Stimulated activated CD8-positive, alpha-beta memory T cell treated with anti-CD3 and anti-CD28 coated beads, Interleukin-4, amount 100 ng/mL, for 24 hours (primary cell): ENCODE results near the gene NKX6-2.

ENCODE experiments used
- DNase-seq: peaks from one replicate; pipeline ENCODE4 v3.0.0-alpha.2; 2020; ENCODE audit warnings: low read depth

NKX6-2 gene

GRCh38 chr10:132813001-132813401 lies 27.1 kb upstream of the NKX6-2 start:
- DNase-seq: no peak

- DNase-seq: no peak
These were observed 26.6 kb upstream of the NKX6-2 start for GRCh38 chr10:132812520-132812919.

GRCh38 chr10:132811891-132812481 lies 26.0 kb upstream of the NKX6-2 start:
- no peak for DNase-seq

GRCh38 chr10:132810807-132811700 lies 25.1 kb upstream of the NKX6-2 start:
- no peak for DNase-seq

GRCh38 chr10:132810141-132810806 lies 24.3 kb upstream of the NKX6-2 start:
- DNase-seq: no peak

GRCh38 chr10:132809232-132810140 lies 23.5 kb upstream of the NKX6-2 start:
- DNase-seq: no peak

- no peak for DNase-seq
These were observed 22.7 kb upstream of the NKX6-2 start for GRCh38 chr10:132808383-132809231.

GRCh38 chr10:132807621-132808049 lies 21.7 kb upstream of the NKX6-2 start:
- DNase-seq: no peak

- DNase-seq: no peak
These were observed 20.6 kb upstream of the NKX6-2 start for GRCh38 chr10:132806561-132807003.

- DNase-seq: no peak
These were observed 20.2 kb upstream of the NKX6-2 start for GRCh38 chr10:132806110-132806509.

GRCh38 chr10:132805599-132805998 lies 19.7 kb upstream of the NKX6-2 start:
- DNase-seq: no peak

- no peak for DNase-seq
These were observed 19.0 kb upstream of the NKX6-2 start for GRCh38 chr10:132804785-132805426.

GRCh38 chr10:132804287-132804686 lies 18.3 kb upstream of the NKX6-2 start:
- DNase-seq: no peak

GRCh38 chr10:132803416-132804210 lies 17.7 kb upstream of the NKX6-2 start:
- no peak for DNase-seq

- DNase-seq: no peak
These were observed 16.9 kb upstream of the NKX6-2 start for GRCh38 chr10:132802694-132803320.

GRCh38 chr10:132802048-132802447 lies 16.1 kb upstream of the NKX6-2 start:
- no peak for DNase-seq

- no peak for DNase-seq
These were observed 13.9 kb upstream of the NKX6-2 start for GRCh38 chr10:132799865-132800264.

GRCh38 chr10:132798876-132799275 lies 12.9 kb upstream of the NKX6-2 start:
- DNase-seq: no peak

- DNase-seq: no peak
These were observed 12.5 kb upstream of the NKX6-2 start for GRCh38 chr10:132798403-132798802.
